Suprapubic skin (tissue), 4 donors: ENCODE data around the gene FRAS1.

ENCODE experiments used
- POLR2A ChIP-seq, 2 donors: fragments of 450-650 bp; IDR thresholded peaks; one replicate each; pipeline ENCODE4 v1.6.1; 2017; ENCODE audit warnings: antibody characterized with exemption in 2 of 2, mild to moderate bottlenecking in 2 of 2, moderate library complexity in 2 of 2
- POLR2AphosphoS5 ChIP-seq, 3 donors: sonication (generic); formaldehyde crosslinking; IDR thresholded peaks; one replicate each; pipeline ENCODE4 v1.6.1; 2017; ENCODE audit warnings: antibody characterized with exemption in 3 of 3
- TF ChIP-seq, protein P1 (sequence below), 2 donors: fragments of 200-600 bp in 1 of 2; fragments of 450-650 bp in 1 of 2; sonication (generic) in 1 of 2; IDR thresholded peaks; one replicate each; pipeline ENCODE4 v1.5.1; 2016 to 2019; ENCODE audit warnings: antibody characterized with exemption in 2 of 2, mild to moderate bottlenecking in 1 of 2, moderate library complexity in 1 of 2

DNA sequence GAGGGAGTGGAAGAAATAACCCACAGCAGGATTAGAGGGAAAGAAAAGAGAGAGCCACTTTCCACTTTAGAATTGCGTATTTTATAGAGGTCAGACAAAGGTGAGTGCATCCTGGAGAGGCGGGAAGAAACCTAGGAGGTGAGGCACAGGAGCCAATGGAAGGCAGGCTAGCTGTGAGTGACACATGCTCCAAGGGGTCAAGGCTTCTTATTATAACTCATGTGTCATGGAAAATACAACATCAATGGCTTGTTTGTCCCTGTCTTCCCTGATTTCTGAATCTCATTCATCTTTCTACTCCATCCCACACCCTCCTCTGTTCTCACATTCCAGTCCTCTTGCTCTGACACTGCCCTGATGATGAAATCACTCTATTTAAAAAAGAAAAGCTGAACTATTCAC lies 508.8 kb downstream of the FRAS1 start:
- no peak for TF ChIP-seq POLR2AphosphoS5 (IDR thresholded peaks at IDR 0.05)
- TF ChIP-seq POLR2A (IDR thresholded peaks at IDR 0.05) = no peak
- TF ChIP-seq, protein P1, sequence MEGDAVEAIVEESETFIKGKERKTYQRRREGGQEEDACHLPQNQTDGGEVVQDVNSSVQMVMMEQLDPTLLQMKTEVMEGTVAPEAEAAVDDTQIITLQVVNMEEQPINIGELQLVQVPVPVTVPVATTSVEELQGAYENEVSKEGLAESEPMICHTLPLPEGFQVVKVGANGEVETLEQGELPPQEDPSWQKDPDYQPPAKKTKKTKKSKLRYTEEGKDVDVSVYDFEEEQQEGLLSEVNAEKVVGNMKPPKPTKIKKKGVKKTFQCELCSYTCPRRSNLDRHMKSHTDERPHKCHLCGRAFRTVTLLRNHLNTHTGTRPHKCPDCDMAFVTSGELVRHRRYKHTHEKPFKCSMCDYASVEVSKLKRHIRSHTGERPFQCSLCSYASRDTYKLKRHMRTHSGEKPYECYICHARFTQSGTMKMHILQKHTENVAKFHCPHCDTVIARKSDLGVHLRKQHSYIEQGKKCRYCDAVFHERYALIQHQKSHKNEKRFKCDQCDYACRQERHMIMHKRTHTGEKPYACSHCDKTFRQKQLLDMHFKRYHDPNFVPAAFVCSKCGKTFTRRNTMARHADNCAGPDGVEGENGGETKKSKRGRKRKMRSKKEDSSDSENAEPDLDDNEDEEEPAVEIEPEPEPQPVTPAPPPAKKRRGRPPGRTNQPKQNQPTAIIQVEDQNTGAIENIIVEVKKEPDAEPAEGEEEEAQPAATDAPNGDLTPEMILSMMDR (IDR thresholded peaks at IDR 0.05) = no peak
